Hepatocyte (in vitro differentiated cells): ENCODE results near the gene F2RL3. TPM values are rescaled to one million over a fixed set of nuclear protein-coding genes. Genes with fewer than 3 reads are reported as not detected.

Experiments used
- DNase-seq: peaks from one replicate; pipeline ENCODE4 v3.0.0-alpha.2; 2016; ENCODE audit warnings: low spot score
- H2AFZ ChIP-seq: fragments of 200-600 bp; sonication (generic); 2 replicates; pipeline ENCODE4 v1.6.0; 2016; ENCODE audit warnings: antibody characterized with exemption, mild to moderate bottlenecking
- H3K27ac ChIP-seq: fragments of 200-600 bp; sonication (generic); 2 replicates; pipeline ENCODE4 v1.5.1; 2016; ENCODE audit warnings: mild to moderate bottlenecking
- H3K27me3 ChIP-seq: fragments of 200-600 bp; sonication (generic); 2 replicates; pipeline ENCODE4 v1.6.1; 2016
- H3K36me3 ChIP-seq: fragments of 200-600 bp; sonication (generic); replicated peaks from 2 replicates; pipeline ENCODE4 v1.5.1; 2016; ENCODE audit warnings: low read depth; ENCODE audit not compliant: insufficient read depth
- H3K4me1 ChIP-seq: fragments of 200-600 bp; sonication (generic); 2 replicates; pipeline ENCODE4 v1.5.1; 2016; ENCODE audit warnings: mild to moderate bottlenecking, moderate library complexity; ENCODE audit not compliant: insufficient read depth
- H3K4me2 ChIP-seq: fragments of 200-600 bp; sonication (generic); 2 replicates; pipeline ENCODE4 v1.6.0; 2016
- H3K4me3 ChIP-seq: fragments of 200-600 bp; sonication (generic); 2 replicates; pipeline ENCODE4 v1.5.1; 2016; ENCODE audit warnings: mild to moderate bottlenecking
- H3K79me2 ChIP-seq: fragments of 200-600 bp; sonication (generic); 2 replicates; pipeline ENCODE4 v1.6.0; 2017; ENCODE audit warnings: mild to moderate bottlenecking
- H3K9me2 ChIP-seq: fragments of 200-600 bp; sonication (generic); replicated peaks from 2 replicates; pipeline ENCODE4 v1.6.0; 2017; ENCODE audit warnings: mild to moderate bottlenecking; ENCODE audit not compliant: insufficient read depth
- H3K9me3 ChIP-seq: fragments of 200-600 bp; sonication (generic); 2 replicates; pipeline ENCODE4 v1.5.1; 2016; ENCODE audit warnings: low read depth, mild to moderate bottlenecking
- H4K20me1 ChIP-seq: fragments of 200-600 bp; sonication (generic); 2 replicates; pipeline ENCODE4 v1.6.0; 2016; ENCODE audit warnings: mild to moderate bottlenecking; ENCODE audit not compliant: insufficient read depth, poor library complexity, severe bottlenecking
- CTCF ChIP-seq: fragments of 200-600 bp; sonication (generic); IDR thresholded peaks from 2 replicates; pipeline ENCODE4 v1.5.1; 2016; ENCODE audit warnings: antibody characterized with exemption, mild to moderate bottlenecking; ENCODE audit not compliant: poor library complexity
- EZH2 ChIP-seq: fragments of 200-600 bp; sonication (generic); IDR thresholded peaks from 2 replicates; pipeline ENCODE4 v1.6.1; 2016; ENCODE audit warnings: antibody characterized with exemption, mild to moderate bottlenecking, borderline replicate concordance
- EZH2phosphoT487 ChIP-seq: fragments of 200-600 bp; sonication (generic); IDR thresholded peaks from one replicate; pipeline ENCODE4 v1.6.1; 2018; ENCODE audit warnings: antibody characterized with exemption, mild to moderate bottlenecking, low read depth, moderate library complexity; ENCODE audit not compliant: unreplicated experiment, severe bottlenecking
- WGBS: methylation state at CpG from one replicate; pipeline ENCODE4 v1.1.6; 2016; ENCODE audit warnings: low lambda C conversion rate; ENCODE audit errors: missing lambda C conversion rate; 5-methylcytosine and 5-hydroxymethylcytosine counted together
- polyA plus RNA-seq: library from polyadenylated mRNA; unstranded; fragments of >200 nt; fragmentation: Nextera tagmentation; extraction: Ambion mirVana; gene quantifications from 2 replicates; pipeline ENCODE4 v1.2.1, GENCODE V29; 2016
- total RNA-seq: library from RNA; depleted of rRNA; stranded (reverse); fragments of >200 nt; gene quantifications from 2 replicates; pipeline ENCODE4 v1.2.3, GENCODE V29; 2014

The F2RL3 gene
- total and polyA plus RNA-seq, 2 experiments from 2014 or later = 0.08 to 0.13 TPM

- H3K9me3 ChIP-seq = peaks cover 6% of the 10 kb centered on the region
Measured at GRCh38 chr19:16914421-16914820, 25.6 kb downstream of the F2RL3 start.

GRCh38 chr19:16915135-16915534, 26.3 kb downstream of the F2RL3 start:
- Histone ChIP-seq H3K9me3 (peaks cover 6% of the 10 kb centered on the region), H3K27ac (no peak overlapping the region), H4K20me1 (no peaks in the 10 kb centered on the region), H3K9me2 (no peaks in the 10 kb centered on the region), H3K4me3 (no peak overlapping the region), H3K4me1 (no peaks in the 10 kb centered on the region), H2AFZ (no peak overlapping the region), H3K4me2 (no peak overlapping the region), H3K79me2 (no peaks in the 10 kb centered on the region), H3K36me3 (no peaks in the 10 kb centered on the region), H3K27me3 (no peaks in the 10 kb centered on the region)
- no peak for DNase-seq
- no peak for TF ChIP-seq EZH2phosphoT487
- no peak for TF ChIP-seq CTCF
- no peak for TF ChIP-seq EZH2
- WGBS = 84% methylated on average over 3 of the region's 3 CpGs

More at GRCh38 chr19:16914421-16914820, 25.6 kb downstream of the F2RL3 start:
- no peaks in the 10 kb centered on the region for H3K36me3 ChIP-seq
- no peak for DNase-seq
- no peak overlapping the region for H2AFZ ChIP-seq
- no peaks in the 10 kb centered on the region for H3K27me3 ChIP-seq
- no peak overlapping the region for H3K27ac ChIP-seq
- H3K4me3 ChIP-seq = no peak overlapping the region
- no peak for TF ChIP-seq CTCF
- no peak for TF ChIP-seq EZH2
- TF ChIP-seq EZH2phosphoT487 = no peak
- H3K79me2 ChIP-seq = no peaks in the 10 kb centered on the region
- no peaks in the 10 kb centered on the region for H3K4me1 ChIP-seq
- WGBS = 95% methylated on average over 11 of the region's 11 CpGs
- no peaks in the 10 kb centered on the region for H3K9me2 ChIP-seq
- H4K20me1 ChIP-seq = no peaks in the 10 kb centered on the region
- H3K4me2 ChIP-seq = no peak overlapping the region

- H3K36me3 ChIP-seq = no peaks in the 10 kb centered on the region
- no peak overlapping the region for H3K27ac ChIP-seq
- no peaks in the 10 kb centered on the region for H3K79me2 ChIP-seq
- peaks cover 6% of the 10 kb centered on the region for H3K9me3 ChIP-seq
- WGBS = 62% methylated on average over 3 of the region's 3 CpGs
- H4K20me1 ChIP-seq = no peaks in the 10 kb centered on the region
- H3K4me1 ChIP-seq = no peaks in the 10 kb centered on the region
- no peaks in the 10 kb centered on the region for H3K9me2 ChIP-seq
- no peak for DNase-seq
- no peak overlapping the region for H2AFZ ChIP-seq
- no peak overlapping the region for H3K4me2 ChIP-seq
- no peaks in the 10 kb centered on the region for H3K27me3 ChIP-seq
- no peak overlapping the region for H3K4me3 ChIP-seq
- no peak for TF ChIP-seq EZH2phosphoT487
- TF ChIP-seq EZH2 = no peak
- no peak for TF ChIP-seq CTCF
Measured at GRCh38 chr19:16915734-16916133, 26.9 kb downstream of the F2RL3 start.

- Histone ChIP-seq H3K36me3 (no peaks in the 10 kb centered on the region), H2AFZ (no peak overlapping the region), H4K20me1 (no peaks in the 10 kb centered on the region), H3K79me2 (no peaks in the 10 kb centered on the region), H3K27ac (no peak overlapping the region), H3K9me3 (peaks cover 6% of the 10 kb centered on the region), H3K27me3 (no peaks in the 10 kb centered on the region), H3K4me1 (no peaks in the 10 kb centered on the region), H3K4me3 (no peak overlapping the region), H3K4me2 (no peak overlapping the region), H3K9me2 (no peaks in the 10 kb centered on the region)
- no peak for TF ChIP-seq CTCF
- TF ChIP-seq EZH2 = no peak
- TF ChIP-seq EZH2phosphoT487 = no peak
- DNase-seq = no peak
- 82% methylated on average over 7 of the region's 7 CpGs for WGBS
Measured at GRCh38 chr19:16917401-16917800, 28.6 kb downstream of the F2RL3 start.
